ENCODE measurements around the gene ZNF276. TPM values are rescaled to one million over a fixed set of nuclear protein-coding genes. Genes with fewer than 3 reads are reported as not detected.

Gene ZNF276
- total RNA-seq, 1 experiment from 2014 or later = 6.9 TPM

DNA sequence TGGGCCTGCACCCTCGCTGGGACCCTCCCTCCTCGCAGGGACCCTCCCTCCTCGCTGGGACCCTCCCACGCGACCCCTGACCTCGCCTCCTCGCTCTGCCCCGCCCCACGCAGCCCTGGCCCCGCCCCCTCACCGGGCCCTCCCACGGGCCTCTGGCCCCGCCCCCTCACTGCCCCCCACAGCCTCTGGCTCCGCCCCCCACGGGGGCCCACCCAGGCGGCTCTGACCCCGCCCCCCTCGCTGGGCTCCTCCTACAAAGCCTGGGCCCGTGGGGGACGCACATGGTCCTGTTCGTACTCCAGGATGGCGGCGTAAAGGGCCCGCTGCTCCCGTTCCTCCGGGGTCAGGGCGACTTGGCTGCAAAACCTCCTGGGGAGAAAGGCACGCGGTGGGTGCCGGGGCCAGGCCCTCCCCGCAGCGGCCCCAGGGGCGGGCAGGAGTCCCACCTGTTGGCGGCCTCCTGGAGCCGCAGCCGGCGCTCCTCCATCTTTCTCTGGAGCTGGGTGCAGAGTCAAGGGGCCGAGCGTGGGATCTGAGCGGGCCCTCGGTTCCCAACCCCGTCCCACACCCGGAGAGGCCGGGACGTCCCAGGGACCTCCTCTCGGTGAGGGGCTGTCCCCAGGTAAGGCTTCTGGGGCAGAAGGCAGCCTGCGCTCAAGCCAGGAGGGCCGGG is 9.6 kb upstream of the ZNF276 start:
- no peak for DNase-seq (ENCODE audit: low spot score)

DNA sequence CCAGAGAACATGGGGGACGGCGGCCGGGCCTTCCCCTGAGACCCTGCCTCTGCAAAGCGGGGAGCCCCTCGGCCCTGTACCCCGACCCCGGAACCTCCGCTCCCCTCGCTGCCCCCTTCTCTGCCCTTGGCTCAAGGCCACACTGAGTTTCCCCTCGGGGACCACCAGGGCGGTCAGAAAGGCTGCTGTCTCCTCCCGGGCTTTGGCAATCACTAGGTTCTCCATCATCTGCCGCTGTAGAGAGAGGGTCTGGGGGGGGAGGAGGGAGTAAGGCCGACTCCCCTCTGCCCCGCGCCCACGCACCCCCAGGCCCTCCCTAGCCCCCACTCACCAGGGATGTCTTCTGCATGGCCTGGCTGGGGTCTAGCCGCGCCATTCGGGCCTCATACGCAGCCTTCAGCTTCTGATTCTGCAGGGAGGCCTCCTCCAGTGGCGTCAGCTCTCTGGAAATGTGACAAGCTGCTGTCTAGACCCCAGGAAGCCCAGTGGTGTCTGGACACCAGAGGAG is 9.0 kb upstream of the ZNF276 start:
- no peak for DNase-seq (ENCODE audit: low spot score)

DNA sequence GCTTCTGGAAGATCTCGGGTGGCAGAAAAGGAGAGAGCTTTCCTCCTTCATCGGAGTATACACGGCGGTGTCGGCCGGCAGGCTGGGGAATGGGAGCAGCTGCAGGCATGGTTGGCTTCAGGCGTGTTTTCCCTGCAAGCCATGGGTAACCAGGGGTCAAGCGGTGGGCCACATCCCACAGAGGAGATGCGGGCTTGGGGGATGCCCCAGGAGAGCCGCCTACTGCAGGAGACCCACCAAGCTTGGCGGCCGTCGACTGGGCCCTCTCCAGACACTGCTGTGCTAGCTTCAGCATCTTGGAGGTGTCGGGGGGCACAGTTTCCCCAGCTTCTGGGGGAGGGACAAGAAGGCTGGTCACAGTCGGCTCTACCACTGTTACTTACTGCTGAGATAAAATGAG is 4.8 kb upstream of the ZNF276 start:
- no peak for DNase-seq (ENCODE audit: low spot score)

DNA sequence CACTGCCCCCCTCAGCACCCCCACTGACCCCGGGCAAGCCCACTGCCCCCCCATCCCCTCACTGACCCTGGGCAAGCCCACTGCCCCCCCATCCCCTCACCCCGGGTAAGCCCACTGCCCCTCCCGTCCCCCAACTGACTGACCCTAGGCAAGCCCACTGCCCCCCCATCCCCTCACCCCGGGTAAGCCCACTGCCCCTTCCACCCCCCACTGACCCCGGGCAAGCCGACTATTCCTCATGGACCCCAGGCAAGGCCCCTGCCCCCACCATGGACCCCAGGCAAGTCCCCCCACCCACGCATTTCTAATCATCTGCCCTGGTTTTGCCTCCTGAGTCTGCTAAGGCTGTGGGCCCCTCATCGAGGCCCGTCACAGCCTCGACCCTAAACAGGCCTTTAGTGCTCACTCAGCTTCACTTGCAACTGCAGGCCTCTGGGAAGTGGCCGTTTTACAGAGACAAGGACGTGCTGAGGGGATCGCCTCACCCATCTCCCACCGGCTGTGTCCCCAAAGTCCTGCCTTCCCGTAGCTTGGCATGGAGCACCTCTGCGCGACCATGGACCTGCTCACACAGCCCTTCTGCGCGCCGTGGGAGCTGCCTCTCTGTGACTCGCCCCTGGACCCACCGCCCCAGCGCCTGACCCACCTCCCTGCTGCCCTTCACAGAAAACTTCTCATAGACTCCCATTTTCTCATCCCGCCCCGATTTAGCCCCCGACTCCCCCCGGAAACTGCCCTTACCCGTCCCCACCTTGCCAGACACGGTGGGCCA is 4.2 kb upstream of the ZNF276 start:
- no peak for DNase-seq (ENCODE audit: low spot score)

DNA sequence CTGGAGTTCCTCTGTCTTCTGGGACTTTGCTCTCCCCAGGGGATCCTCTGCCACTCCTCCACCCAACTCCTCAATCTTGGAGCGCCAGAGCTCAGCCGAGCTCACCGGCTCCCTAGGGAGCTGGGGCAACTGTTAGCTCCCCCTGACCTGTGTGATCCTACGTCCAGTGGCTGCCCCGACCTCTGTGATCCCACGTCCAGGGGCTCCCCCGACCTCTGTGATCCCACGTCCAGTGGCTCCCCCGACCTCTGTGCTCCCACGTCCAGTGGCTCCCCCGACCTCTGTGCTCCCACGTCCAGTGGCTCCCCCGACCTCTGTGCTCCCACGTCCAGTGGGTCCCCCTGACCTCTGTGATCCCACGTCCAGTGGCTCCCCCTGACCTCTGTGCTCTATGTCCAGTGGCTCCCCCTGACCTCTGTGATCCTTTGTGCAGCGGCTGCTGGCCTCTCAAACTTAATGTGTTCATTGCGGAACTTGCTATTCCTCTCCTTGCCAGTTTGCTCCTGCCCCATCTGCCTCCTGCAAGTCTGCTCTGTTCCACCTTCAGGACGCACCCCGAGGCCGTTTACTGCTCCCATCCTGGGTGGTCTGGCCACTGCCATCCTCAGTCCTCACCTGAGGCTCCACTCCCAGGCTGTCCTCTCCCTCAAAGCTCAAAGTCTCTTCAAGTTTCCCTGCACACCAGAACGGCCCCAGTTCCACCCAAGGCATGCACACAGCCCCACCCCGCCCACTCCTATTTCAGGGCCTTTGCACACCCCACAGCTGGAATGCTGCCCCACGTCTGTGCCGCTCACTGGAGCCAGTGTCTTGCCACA is 3.4 kb upstream of the ZNF276 start:
- DNase-seq (ENCODE audit: low spot score) = no peak

DNA sequence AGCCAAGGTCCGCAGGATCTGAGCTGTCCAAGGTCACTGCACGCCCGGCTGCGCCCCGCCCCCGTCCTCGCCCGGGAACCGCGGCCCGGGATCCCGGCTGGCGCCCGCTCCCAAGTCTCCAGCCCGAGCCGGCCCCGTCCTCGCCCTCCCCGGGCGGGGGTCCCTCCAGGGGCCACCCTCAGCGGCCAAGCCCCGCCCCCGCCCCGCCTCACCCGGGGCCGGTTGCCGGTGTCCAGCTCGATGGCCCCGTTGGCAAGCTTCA is 855 bp upstream of the ZNF276 start:
- no peak for DNase-seq (ENCODE audit: low spot score)

DNA sequence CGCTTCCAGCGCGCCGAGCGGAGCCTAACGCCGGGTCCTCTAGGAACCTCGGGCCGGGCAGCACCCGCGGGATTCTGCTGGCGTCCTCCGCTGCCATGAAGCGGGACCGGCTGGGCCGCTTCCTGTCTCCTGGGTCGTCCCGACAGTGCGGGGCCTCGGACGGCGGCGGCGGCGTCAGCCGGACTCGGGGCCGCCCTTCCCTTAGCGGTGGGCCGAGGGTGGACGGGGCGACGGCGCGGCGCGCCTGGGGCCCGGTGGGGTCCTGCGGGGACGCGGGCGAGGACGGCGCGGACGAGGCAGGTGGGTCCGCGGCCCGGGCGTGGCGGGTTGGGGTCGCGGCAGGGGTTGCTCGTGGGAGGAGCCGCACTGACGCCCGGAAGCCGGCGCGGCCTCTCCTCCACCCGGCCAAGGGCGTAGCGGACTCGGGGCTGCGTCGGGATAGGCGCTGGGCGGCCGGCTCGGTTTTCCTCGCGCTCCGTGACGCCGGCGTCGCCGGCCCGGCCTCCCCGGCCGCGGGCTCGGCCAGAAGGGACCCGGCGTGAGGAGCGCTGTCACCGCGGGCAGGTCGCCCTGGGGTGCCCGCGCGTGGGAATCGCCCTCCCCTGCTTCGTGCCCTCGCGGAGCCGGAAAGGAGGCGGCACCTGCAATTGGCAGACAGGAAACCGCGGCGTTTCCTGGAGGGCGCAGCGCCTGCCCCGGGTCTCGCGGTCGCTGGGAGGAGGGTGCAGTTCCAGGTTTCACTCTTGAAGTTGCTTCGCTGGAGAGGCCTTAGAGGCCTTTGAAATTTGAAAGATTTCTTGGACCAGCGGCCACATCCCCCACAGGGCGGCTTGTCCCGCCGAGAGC is 432 bp downstream of the ZNF276 start:
- no peak for DNase-seq (ENCODE audit: low spot score)

DNA sequence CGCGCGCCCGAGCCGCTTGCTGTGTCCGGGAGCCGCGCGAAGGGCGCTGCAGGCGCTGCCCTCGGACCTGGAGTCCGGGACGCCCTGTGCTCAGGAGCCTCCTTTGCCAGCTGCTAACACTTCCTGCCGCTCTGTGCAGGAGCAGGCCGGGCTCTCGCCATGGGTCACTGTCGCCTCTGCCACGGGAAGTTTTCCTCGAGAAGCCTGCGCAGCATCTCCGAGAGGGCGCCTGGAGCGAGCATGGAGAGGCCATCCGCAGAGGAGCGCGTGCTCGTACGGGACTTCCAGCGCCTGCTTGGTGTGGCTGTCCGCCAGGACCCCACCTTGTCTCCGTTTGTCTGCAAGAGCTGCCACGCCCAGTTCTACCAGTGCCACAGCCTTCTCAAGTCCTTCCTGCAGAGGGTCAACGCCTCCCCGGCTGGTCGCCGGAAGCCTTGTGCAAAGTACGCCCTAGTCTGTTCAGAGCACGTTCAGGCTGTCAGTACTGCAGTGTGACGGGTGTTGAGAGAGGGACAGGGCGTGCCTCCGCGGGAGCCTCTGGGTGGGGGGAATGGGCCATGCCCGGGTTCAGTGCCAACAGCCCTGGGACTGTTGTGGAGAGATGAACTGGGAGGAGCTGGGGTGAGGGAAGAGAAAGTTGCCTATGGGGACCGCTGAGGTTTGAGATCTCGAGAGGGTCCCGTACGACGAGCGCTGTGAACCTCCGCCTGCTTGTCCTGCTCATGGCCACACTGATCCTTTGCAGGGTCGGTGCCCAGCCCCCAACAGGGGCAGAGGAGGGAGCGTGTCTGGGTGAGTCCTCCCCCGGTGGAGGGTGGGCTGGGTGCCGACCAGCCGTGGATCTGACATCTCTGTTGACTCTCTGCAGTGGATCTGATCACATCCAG is 1.3 kb downstream of the ZNF276 start:
- DNase-seq (ENCODE audit: low spot score) = no peak

DNA sequence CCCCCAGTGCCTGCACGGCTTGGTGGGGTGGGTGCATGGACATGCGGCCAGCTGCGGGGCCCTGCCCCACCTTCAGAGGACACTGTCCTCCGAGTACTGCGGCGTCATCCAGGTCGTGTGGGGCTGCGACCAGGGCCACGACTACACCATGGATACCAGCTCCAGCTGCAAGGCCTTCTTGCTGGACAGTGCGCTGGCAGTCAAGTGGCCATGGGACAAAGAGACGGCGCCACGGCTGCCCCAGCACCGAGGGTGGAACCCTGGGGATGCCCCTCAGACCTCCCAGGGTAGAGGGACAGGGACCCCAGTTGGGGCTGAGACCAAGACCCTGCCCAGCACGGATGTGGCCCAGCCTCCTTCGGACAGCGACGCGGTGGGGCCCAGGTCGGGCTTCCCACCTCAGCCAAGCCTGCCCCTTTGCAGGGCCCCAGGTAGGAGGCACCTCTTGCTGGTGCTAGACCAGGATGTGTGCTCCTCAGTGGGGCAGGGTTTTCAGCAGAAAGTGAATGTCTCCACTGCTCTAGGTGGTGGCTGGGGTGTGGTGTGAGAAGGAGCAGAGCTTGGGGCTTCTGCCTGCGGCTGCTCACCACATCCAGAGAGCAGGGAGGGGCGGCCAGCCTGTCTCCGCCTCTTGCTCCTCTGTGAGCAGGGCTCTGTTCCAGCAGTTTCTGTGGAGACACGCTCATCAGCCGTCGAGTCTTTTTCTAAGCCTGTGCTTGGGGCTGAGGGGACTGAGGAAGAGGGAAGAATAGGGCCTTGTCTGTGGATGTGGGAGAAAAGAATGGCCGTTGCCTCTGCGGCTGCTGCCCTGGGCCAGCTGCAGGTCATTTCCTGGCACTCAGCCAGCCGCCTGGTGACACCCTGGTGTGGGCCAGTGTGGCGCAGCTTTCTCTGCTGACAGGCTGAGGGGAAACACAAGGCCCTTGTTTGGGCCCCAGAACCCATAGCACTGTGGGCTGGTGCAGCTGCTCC is 2.2 kb downstream of the ZNF276 start:
- no peak for DNase-seq (ENCODE audit: low spot score)

DNA sequence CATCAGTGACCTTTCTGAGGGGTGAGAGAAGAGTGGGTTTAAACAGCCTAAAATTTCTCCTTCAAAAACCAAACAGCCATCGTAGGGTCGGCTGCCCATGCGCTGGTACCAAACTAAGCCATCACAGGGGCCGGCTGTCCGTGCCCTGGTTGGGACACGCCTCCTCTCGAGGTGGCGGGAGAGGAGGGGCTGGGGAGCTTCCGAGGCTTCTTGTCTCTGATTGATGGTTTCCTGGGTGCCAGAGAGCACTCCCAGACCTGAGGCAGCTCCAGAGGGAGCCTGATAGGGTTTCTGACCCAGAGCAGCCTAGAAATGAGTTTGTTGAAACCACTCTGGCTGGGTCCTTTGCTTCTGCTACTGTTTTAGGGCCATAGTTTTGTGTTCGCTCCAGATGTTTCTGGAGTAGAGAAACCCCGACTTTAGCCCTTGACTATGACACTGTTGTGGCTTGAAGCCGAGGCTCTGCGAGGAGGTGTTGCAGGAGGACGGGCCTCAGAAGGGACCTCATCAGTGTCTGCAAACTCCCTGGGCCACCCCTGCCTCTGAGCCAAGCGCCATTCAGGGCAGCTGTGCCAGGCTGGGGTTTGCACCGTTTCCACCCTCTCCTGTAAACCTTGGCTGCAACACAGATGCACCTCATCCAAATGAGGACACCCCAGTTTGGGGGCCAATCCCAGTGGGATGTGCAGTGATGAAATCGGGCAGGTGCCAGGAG is 6.2 kb downstream of the ZNF276 start:
- no peak for DNase-seq (ENCODE audit: low spot score)

DNA sequence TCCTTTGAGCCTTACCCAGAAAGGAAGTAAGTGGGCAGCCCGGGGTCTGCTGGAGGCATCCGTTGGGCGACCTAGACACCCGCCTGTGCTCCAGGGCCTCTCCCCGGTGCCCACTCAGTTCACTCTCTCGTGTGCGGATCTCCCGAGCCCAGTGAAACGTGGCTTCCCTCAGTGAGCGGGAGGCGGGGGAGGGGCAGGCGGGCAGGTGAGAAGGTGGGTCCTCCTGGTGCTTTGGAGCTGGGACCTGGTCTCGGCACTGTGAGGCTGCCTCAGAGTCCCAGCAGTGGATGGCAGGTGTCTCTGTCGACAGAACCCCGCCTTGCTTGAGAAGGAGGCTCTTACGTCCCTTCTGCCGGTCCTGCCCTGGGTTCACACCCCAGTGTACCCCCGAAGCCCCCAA is 8.0 kb downstream of the ZNF276 start:
- no peak for DNase-seq (ENCODE audit: low spot score)

DNA sequence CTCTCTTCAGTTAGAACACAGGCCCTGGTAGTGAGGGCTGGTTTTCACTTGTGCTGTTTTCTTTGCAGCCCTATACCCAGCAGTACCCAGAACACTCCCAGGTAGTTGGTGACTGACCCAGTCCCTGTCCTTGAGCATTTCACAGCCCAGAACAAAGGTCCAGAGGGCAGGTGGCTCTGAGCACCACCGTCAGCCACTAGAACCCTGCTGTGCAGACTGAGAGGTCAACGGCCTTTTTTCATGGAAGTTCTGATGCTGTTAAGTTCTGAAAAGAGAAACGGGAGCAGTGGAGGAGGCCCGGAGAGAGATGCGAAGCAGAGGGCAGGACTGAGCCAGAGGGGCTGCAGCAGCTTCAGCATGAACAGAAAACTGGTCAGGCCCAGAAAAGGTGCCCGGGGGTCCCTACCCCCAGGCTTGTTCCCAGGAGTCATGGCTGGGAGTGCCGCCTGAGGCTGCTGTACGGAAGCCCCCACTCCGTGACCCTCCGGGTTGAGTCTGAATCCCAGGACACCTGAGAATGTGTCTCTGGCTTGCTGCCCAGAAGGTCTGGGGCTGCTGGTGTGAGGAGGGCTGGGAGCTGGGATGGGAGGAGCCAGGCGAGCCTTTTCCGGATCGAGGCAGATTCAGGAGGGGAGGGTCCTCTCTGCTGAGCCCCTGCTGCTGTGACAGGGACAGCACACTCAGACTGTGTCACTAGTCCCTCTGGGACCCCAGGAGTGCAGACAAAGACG is 8.7 kb downstream of the ZNF276 start:
- no peak for DNase-seq (ENCODE audit: low spot score)

DNA sequence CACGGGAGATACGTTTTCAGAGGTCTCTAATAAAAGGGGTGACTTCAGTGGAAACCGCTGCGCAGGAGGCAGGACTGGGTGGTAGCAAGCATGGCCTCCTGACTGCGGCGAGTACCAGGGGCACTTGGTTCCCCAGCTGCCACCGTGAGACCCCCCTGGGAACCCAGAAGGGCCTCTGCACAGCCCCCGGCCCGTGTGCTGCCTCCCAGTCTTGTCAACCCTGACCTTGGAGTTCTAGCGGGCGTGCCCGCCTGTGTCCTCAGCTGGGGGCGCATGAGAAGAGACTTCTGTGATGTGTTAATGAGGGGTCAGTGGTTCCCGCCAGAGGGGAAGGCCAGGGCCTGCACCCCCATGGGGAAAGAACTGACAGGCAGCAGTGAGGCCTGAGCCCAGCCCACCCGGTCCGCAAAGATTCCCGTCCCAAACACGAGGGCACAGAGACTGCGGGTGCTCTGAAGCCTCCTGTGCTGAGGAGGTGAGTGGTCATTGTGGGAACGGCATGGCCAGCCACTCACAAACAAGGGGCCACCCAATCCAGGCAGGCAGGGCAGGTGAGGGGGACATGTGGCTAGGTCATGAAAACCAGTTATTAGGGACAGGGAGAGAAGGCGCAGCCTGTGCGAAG is 9.4 kb downstream of the ZNF276 start:
- DNase-seq (ENCODE audit: low spot score) = no peak

DNA sequence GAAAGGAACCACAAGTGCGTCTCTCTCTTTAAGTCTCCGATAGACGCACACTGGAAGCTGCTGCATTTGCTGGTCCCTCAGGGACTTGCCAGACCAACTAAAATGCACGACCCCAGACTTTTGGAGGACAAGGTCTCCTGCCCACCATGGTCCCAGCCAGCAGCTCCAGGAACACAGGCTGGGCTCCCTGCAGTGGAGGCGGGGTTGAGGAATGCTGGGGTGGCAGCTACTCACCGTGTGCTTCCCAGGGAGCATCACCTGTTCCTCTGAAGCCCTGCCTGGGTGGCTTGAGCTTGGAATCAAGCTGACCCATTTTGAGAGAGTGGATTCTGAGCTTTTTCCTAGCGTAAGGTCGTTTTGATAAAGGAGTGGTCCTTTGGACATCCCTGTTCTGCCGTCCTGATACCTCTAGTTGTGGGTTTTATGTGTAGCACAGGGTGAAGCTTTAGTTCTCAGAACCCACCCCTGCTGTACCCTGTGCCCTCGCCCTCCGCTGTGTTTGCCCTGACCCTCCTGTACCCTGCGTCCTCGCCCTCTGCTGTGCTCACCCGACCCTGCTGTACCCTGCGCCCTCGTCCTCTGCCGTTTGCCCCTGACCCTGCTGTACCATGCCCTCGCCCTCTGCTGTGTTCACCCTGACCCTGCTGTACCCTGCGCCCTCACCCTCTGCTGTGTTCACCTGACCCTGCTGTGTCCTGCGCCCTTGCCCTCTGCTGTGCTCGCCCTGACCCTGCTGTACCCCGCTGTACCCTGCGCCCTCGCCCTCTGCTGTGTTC is 11.0 kb downstream of the ZNF276 start:
- no peak for DNase-seq (ENCODE audit: low spot score)

DNA sequence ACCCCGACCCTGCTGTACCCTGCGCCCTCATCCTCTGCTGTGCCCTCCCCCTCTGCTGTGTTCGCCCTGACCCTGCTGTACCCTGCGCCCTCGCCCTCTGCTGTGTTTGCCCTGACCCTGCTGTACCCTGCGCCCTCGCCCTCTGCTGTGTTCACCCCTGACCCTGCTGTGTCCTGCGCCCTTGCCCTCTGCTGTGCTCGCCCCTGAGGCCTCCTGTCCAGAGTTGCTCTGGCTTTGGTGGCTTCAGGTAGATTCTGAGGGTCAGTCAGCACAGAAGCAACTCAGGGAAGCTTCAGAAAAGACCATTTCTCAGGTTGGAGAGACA is 11.5 kb downstream of the ZNF276 start:
- DNase-seq (ENCODE audit: low spot score) = no peak

DNA sequence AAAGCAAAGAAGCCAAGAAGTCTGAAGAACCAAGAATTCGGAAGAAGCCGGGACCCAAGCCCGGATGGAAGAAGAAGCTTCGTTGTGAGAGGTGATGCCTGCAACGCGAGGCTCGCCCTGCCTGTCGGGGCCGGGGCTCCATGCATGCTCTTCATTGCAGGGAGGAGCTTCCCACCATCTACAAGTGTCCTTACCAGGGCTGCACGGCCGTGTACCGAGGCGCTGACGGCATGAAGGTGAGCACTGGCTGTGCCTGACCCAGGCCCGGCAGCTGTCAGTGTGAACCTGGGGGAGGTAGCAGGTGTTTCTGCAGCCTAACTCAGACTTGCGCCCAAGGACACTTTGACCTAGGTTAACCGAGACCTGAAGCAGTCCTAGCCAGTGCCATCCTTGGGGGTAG is 12.0 kb downstream of the ZNF276 start:
- DNase-seq (ENCODE audit: low spot score) = no peak

DNA sequence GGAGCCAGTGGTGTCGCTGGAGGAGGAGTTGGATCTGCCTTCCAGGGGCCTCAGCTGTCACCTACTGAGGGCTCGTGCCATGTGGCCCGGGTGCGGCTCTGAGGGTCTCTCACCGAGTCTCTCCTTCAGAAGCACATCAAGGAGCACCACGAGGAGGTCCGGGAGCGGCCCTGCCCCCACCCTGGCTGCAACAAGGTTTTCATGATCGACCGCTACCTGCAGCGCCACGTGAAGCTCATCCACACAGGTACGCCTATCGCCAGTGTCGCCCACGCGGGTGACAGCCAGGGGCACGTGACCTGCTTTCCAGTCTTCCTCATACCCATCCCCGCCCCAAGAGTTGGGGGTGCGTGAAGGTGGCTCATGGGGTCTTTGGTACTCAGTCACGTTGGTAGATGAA is 12.5 kb downstream of the ZNF276 start:
- no peak for DNase-seq (ENCODE audit: low spot score)

All from H4 (cell line).